Stimulated activated CD8-positive, alpha-beta memory T cell treated with anti-CD3 and anti-CD28 coated beads, Interleukin-15, amount 100 ng/mL, for 1 hour (primary cell): Measurements from ENCODE around the gene LDAH.

ENCODE experiments used
- DNase-seq: peaks from one replicate; pipeline ENCODE4 v3.0.0-alpha.2; 2020; ENCODE audit warnings: low read depth

The LDAH gene

DNA sequence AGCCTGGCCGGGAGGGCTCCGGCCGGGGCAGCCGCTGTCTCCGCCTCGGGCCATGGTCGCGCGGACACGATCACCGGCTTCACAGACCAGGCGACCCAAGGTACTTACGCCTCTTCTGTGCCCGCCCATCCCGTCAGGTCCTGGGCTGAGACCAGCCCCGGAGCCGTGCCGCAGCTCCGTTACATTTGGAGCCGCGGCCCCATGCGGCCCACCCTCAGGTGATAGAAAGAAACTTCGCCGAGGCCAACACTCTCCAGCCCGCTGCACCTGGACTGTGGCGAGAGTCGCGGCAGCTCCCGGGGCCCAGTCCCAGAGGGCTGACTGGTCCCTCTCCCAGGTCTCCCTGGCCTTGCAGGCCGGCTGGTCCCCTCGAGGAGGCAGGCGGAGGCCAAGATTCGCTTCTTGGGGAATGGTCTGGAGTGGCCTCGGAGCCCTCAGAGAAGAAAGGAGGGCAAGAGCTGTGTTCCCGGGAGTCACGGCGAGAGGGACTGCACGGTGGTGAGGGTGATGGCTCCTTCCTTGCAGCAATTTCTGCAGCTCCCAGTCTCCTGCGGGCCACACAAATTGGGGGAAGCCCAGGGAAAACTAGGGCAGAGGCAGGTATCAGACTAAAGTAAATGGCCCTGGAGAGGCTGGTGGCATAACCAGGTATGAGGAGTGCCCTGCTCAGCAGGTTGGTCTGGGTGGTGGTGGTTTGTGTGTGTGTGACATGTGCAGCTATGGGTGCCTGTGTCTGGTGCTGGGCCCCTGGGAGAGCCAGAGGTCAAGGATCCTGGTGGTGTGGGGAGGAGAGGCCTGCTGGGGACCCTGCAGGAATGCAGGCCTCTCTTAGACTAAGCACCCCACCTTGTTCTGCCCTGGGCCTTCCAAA, 155.1 kb downstream of the LDAH start:
- DNase-seq, result no peak

DNA sequence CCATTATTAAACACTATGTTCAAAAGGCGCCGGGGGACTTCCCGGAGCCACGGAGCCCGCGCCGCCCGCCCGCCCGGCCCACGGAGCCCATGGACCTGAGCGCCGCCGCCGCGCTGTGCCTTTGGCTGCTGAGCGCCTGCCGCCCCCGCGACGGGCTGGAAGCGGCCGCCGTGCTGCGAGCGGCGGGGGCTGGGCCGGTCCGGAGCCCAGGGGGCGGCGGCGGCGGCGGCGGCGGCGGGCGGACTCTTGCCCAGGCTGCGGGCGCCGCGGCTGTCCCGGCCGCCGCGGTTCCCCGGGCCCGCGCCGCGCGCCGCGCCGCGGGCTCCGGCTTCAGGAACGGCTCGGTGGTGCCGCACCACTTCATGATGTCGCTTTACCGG, 155.8 kb downstream of the LDAH start:
- no peak for DNase-seq

DNA sequence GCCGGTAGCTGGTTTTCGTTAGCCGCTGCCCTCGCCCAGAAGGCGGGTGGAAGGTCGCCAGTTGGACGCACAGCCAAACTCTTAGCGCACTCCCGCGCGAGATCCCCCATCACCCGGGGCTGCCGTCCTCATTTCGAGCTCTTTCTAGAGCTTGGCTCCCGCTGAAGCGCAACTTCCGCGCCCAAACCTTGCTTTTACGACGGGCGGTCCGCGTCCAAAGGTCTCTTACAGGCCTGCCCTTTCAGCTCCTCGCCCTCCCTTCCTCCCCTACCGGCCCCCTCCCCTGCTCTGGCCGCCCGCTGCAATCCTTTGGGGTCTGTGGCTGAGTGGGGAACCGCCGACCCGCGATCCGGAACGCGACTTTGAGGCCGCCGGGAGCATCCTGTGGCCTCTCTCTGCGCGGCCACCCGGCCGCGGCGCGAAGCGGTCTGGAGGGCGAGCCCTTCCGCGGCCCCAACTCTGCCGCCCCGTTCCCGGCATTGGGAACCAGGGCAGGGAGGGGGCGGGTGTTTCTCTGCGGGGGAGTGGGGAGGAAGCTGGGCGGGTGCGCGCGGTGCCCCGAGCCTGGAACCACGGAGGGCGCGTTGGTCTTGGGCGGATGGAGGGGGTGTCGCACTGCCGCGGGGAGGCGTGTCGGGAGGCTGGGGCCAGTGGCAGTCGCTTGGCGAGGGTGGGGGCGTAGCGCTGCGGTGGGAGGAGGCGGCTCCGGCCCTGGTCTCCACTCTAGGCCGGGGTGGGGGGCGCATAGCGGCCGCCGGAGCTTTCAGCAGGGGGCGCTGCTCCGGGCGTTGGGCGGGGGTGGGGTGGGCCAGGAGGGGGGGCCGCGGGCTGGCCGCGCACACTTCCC, 156.4 kb downstream of the LDAH start, which contains the start of gene GDF7:
TSS of gene GDF7 (plus strand) at position 841 of the 847 bp plus-strand sequence. CDS start 96 bp downstream, outside the sequence.
- no peak for DNase-seq

DNA sequence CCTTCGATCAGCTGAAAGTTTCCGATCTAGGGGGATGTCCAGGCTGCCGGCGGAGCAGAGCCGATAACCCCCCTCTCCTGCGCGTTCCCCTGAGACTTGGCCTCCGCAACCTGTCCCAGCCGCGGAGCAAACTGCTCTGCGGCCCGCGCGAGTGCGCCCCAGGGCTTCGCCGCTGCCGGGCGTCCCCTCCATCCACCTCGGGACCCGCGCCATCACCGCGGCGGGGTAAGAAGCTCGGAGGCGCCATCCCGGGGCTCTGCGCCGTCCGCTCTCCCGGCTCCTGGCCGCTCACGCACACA, 156.9 kb downstream of the LDAH start:
- DNase-seq, result no peak

DNA sequence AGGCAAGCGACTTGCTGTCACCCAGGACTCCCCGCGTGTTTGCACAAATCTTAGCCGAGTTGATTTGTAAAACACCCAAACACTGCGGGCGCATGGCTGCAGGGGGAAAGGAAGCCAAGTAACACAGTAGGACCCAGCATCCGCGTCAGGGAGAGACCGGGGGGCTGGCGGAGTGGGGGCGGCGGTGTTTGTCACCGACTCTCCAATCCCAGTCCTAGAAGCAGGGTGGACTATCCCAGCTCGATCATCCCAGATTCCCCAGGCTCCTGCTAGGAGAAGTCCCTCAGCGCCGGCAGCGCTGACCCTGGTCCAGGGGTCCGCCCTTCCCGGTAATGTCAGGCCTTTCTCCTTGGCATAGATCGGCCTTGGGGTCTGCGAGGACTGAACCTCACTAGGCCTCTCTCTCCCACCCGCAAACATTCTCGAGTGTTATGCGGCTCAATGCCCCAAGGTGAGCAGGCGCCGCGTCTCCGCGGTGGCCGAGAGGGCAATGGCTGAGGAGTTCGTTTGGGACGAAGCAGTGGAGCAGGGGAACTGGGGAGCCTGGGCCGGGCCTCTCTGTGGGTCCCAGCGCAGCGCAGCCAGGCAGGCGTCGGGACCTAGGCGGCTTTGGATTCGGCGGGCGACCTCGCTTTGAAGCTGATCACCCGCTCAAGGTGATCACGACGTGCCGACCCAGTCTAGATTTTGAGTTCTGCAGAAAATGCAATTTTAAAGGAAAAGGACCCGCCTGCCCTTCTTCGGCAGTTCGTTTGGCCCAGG, 157.5 kb downstream of the LDAH start:
- no peak for DNase-seq

DNA sequence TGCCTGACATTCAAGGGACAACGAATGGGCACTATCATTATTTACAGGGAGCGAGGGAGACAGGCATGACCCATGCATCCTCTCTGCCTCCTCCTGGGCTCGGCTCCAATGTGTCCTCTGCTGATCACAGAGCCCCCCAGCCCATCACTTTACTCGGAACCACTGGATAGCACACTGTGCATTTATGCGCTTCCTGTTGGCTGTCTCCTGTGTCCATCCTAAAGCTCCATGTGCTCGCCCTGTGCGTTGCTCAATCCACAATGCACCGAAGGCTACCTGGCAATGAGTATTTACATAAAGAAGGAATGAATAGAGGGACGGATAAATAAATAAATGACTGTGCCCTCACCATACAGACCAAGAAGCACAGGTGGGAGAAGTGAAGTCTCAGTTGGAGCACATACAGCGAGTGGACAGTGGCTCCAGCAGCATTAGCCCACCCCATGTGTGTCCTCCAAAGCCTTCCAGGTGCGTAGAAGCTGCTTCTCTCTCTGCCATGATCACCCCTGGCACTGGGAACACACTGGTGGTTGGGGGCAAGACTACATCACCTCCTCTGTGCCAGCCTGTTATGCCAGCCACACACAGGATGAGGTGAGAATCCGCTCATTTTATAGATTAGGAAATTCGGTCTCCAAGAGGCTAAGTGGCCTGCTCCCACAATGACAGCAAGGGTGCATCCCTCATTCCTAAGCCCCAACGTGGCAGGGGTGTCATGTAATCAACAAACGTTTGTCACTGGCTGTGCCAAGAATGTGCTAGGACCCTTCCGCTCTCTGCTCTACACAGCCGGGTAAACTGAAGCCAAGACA, 158.3 kb downstream of the LDAH start:
- DNase-seq, result no peak

DNA sequence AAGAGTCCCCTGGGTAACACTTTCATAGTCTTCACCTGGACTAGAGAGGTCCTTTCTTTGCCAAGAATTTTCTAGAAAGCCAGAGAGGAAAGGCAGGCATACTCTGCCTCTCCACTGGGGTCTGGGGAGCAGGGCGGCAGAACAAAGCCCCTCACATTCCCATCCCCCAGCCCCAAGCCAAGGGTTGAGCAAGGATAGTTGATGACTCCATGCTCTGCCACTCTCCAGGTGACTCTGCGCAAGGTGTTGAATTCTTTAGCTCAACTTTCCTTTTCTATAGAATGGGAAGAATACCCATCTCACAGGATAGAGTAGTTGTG, 158.9 kb downstream of the LDAH start:
- DNase-seq, result no peak

DNA sequence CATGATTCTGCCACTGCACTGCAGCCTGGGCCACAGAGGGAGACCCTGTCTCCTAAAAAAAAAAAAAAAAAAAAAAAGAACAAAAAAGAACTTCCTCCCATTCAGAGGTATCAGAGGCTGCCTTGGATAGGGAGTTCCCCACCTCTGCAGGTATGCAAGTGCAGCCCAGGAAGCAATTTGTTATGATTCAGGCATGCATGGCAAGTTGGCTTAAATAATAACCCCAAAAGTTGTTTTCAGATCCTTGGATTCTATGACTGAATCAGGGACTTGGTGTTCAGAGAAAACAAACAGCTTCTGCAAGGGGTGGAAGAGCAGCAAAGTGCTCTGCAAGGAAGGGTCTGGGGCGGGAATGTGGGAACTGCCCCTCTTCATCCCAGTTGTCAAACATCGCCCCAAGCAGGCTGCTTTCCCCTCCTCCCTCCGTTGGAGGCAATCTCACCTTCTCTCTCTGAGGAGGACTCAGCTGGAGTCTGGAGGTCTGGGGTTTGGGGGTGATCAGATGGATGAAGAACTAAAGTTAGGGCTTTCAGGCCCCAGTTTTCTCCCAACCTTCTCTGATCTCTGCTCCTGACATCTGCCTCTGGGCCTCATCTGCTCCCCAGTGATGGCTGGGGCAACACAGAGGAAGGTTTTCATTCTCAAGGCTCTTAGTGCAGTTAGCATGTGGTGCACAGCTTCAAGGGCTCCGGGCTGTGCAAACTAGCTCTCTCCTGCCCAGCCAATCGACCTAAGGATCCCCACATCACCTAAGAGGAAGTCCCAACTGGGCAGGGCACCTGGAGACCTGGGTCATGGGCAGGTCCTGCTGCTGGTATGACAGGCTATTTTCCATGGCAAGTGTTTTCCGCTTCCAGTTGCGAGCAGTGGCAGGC, 159.5 kb downstream of the LDAH start:
- no peak for DNase-seq

DNA sequence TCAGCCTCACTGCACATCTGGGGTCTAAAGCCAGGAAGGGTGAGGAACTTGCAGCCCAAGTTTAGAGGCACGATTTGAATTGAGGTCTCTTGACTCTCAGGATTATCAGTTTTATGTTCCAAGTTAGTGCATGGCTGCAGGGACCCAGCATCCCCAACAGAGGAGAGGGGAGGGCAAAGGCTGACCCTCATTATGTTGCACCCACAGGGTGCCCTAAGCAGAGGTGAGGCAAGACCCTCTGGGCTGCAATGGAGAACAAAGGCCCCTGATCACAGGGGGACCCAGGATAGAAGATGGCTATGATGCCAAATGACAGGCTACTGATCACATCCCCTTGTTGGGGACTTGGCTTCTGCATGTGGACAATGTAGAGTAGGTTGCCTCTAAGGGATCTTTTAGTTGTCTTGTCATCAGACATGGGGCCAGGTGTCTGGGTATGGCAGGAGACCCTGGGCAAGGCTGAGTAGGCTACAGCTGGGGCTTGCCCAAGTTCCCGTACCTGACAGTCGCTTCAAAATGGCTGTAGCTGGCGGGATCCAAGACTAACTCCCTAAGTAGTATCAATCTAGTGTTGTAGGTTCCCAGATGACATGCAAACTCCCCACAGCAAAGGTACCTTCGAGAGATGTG, 160.5 kb downstream of the LDAH start:
- DNase-seq, result no peak

DNA sequence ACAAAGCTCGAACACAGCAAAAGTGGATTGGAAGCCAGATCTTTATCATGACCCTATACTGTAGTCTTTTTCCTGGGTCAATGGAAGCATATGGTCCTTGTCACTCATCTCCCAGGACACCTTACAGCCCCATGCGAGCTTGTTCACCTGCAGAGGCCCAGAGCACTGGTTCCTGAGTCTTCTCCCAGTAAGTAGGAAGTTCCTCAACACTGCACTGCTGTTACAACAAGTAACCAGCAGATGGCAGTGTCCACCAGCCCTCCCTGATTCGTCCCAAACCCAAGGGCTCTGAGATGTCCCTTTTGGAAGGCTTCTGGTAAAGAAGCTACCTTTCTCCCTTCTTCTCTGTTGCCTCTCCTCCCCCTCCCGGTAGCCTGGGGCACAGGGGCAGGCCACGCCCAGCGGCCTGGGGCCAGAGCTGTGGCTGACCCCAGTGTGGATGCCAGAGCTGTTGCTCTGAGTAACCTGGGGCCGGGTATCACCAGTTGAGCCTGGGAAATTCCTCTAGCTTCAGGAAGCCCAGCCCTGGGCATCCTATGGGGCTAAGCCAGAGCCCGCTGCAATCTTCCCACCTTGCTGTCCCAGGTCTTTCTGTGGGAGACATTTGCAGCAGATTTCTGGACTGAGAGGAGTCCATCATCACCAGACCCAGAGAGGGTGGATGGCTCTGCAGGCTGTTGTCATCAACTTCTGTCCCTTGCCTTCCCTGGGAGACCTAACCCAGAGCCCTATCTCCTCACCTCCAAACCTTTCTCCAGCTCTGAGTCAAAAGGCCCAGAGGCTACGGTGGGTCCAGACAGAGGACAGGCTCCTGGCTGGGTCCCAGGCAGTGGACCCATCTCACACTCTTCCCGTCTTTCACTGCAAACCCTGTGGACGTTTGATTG, 161.2 kb downstream of the LDAH start:
- DNase-seq, result peak; percentile 27

DNA sequence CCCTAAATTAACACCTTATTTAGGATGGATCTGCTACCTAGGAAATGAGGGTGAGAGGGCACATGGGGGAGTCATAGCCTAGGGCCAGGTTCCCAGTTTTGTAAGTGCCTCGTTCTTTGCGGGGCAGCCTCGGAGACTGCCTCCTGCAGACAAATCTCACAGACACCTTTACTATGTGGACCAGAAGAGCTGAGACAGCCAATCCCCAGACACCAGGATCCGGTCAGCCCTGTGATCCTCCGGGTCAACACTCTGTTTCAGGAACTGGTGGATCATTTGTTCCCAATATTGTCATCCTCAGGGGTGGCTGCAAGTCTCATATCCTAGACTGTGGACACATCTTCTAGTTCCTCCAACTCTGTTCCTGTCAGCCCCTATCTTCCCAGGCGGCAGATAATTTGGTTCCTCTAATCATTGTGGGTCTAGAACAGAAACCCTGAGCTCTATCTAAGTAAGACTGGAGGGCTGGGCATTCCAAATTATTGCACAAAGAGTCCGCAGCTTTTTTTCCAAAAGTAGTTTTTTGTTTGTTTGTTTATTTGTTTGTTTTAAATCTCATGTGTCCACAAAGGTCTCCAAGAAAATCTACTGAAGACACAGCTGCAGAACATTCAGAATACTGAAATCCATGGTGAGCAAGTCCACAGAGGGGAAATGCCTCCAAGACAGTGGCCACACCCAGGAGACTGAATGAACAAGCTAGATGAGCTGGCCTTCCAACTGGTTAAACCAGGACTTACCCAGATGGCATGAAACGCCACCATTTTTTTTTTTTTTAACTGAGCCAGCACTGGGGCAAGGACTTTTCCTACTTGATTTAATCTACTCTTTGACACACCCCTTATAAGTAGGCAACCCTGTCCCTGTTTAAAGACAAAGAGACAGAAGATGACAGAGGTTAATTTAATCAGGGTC, 162.1 kb downstream of the LDAH start:
- no peak for DNase-seq

DNA sequence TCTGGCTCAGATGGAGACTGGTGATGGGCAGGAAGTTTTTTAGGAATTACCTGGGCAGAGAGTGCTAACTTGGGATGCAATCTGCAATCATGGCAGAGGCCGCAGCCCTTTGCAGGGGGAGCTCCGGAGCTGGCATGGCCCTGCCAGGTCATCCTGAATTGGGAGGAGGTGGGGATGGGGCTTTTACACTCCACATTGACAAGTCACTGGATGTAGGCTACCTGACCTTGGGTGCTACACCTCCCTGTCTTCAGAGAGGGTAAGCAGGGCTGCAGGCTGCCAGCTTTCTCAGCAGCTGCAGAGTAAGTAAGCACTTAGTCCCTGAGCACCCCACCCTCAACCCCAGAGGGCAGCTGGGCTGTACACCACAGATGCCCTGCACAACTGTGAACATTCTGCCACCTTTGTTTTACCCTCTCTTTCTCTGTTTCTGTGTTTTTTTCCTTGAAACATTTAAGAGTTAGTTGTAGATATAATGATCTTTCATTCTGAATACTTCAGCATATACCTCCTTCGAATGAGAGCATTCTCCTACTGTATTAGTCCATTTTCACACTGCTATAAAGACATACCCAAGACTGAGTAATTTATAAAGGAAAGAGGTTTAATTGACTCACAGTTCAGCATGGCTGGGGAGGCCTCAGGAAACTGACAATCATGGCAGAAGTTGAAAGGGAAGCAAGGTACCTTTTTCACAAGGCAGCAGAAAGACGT, 165.2 kb downstream of the LDAH start:
- DNase-seq, result no peak

DNA sequence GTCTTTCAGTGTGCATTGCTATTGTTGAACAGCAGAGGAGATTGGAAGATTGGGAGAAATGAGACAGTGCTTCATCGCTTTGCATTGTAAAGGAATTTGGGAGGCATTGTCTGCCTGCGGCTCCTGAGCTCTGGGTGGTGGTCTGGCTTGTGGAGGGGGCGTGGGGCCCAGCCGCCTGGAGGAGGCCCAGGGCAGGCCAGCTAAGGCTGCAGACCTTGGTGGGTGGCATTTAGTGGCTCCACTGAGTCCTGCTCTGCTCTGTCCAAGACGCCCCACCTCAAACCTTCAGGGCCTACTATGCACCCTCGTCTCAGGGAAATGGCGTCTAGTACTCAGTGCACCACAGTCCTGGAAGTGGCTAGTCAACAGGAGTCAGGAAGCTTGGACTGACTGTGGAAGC, 166.3 kb downstream of the LDAH start:
- DNase-seq, result no peak

DNA sequence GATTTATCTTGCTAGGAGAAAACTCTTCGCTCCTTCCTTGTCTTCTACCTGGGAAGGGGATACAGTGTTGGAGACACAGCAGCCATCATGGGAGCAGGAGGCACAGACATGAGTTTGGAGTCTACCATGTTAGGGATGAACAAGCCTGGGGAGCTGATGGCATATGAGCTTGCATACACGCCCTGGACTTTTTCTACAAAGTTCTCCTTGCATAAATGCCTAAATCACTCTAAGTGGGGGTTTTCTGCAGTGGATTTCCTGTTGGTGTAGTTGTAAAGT, 168.4 kb downstream of the LDAH start:
- DNase-seq, result no peak

DNA sequence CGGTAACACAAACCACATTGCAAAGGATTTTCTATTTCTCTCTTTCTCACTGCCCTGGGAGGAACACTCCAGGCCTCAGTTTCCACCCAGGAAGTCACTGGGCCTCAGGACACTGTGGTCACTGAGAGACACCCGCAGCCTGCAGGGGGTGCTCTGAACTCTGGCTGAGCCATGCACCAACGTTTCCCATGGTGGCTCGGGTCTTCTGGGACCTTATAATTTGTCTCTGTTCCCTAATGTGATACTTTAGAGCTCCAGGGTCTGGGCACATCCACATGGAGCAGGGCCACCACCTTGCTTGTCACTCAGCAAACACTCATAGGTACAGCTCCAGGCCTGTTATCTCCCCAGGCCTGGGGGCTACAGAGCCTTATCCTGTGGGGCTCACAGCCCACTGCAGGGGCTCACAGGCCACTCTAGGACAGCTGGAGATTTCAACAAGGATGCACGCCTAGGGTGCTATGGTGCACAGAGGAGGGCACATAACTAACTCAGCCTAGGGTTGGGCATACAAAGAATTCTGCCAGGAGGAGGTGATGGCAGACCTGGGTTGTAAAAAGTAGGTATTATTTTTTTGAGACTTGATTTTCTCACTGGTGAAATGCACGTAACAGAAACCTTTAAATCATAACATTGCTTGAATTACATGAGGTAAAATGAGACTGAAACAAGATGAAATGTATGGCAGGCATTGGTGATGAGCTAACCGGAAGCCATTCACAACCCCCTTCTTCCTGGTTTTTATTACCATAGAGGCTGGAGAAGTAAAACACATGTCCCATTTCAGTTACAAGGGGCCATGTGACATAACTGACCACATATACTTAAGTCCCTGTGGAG, 169.0 kb downstream of the LDAH start:
- DNase-seq, result no peak

DNA sequence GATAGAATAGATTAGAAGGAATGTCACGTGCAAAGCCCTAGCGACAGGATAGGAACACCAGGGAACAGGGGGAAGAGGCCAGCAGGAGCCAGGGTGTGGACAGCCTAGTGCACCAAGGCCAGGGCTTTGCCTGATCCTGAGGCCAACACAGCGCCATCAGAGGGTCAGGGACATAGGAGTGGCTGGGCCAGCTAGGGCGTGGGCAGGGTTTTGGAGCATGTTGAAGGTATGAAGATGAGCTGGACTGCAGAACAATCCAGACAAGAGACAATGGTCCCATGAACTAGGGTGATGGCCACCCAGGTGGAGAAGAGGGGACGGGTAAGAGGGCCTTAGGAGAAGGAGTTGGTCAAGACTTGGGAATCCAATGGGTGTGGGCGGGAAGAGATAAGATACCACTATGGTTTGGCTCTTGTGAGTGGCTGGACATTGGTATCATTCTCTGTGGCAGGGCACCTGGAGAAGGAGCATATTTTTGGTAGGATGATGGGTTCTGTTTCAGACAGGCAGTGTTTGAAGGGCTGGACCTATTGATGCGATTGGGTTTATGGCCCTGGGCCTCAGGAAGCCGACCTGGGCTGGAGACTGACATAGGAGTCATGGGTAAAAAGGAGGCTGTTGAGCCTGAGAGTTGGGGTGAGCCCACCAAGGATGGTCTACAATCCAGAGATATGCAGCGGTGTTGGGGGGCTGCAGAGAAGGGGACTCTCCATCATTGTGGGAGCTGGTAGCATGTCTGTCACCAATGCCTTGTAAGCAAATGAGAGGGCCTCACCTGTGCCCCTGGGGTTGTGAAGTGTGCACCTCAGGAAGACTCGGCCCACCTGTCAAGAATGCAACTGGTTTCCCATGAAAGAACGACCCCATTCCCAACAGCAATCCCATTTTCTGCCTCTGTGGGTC, 170.0 kb downstream of the LDAH start:
- no peak for DNase-seq
